ENCODE measurements around the gene NDRG2. TPM values are rescaled to one million over a fixed set of nuclear protein-coding genes. Genes with fewer than 3 reads are reported as not detected.
A peak's percentile ranks its signal among the peaks of the same experiment; 100 is the strongest.

The NDRG2 gene
- total RNA-seq, 1 donor = not detected

DNA sequence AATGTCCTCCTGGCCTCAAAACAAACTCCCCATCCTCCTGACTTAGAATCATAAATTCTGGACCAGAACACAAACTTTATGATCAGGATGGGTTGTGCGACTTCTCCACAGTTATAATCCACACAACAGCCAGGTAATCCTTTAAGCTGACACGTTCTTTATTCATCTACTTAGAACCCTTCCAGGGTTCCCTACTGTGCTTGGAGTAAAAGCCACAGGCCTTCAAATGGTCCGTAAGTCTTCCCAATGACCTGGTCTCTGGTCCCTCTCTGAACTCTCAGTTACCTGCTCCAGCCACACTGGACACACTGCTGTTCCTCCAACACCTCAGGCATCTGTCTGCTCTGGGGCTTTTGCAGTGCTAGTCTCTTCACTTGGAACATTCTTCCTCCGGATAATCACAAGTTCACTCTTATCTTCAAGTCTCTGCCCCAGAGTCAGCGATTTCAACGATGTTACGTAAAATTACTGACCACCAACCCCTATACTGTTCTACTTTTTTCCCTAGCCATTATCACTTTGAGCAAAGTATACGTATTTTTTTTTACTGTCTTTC is 15.6 kb upstream of the NDRG2 start:
- DNase-seq (ENCODE audit: low read depth) = no peak
- no peak overlapping the region for H3K4me3 ChIP-seq (ENCODE audit: low read depth, low read length)
- TF ChIP-seq CTCF (IDR thresholded peaks at IDR 0.05; ENCODE audit: insufficient read depth, low read depth, low read length) = no peak

DNA sequence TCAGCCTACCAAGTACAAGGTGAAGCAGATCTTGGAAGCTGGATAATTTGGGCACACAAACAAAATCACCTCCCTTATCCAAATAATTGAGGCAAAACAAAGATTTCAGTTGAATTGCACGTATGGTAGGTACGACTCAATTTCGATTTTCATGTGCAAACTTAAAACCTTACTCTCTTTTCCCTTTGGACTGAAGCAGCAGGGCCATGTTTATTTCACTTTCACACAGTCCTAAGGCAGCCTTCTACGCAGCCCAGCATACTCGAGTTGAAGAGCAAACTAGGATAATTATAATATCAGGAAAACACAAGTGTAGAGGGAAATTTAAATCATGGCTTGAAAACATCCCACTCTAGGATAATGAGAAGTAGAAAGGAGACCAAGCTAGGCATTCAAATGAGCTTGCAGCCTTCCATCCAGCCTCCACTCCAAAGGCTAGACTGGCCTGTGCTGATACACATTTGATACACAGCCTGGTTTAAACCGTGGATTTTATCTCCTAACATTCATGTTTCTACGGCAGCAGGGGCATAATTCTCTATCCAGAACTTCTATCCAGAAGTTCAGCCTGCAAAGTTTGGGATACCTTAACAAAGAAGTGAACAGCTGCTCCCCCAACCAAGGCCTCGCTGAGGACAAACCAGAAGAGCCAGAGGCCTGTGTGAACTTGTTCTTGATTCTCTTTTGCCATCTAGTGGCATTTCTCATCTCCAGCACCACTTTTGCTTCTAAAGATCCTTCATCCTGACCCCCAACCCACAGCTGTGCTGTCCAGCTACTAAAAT is 14.9 kb upstream of the NDRG2 start:
- DNase-seq (ENCODE audit: low read depth) = peak; percentile 72
- H3K4me3 ChIP-seq (ENCODE audit: low read depth, low read length) = no peak overlapping the region
- peak; percentile 73 for TF ChIP-seq CTCF (IDR thresholded peaks at IDR 0.05; ENCODE audit: insufficient read depth, low read depth, low read length)

DNA sequence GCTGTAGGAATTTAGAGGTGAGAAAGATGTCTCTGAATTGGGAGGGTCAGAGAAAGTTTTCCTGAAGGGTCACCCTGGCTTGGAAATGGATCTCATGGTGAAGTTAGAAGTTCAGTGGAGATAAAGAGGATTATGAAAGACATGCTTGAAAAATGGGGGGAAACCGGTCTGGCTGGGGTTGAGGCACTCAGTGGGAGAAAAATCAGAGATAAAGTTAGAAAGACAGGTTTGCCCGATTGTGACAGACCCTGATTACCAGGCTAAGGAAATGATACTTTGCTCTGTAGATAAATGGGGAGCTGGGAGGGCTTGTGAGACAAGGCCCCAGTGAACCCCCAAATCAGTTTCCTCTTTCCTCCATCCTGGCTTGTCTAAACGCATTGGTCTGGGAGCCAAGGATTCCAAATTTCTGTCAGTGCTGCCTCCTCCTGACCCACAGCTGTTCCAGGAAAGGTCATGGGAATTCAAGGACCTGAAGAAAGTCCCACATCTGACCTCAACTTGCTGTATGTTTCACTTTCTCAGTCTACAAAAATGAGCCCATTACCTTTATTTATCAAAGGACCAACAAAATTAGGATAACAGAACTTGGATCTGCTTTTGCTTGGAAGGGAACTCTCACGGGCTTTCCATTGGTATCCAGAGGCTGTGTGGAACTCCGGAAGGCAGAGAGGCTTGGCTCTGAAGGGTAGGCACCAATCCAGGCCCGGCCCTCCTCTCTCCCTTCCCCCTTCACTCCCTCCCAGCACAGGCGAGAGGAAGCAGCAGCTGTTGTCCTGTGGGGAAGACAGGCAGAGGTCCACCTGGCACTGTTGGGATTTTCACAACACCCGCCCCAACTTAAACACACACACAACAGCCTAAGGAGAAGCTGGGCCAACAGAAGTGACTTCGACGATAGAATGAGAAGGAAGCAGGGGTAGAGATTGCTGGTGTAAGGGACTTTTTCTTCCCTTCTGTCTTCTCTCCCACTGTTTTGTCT is 13.9 kb upstream of the NDRG2 start:
- TF ChIP-seq CTCF (IDR thresholded peaks at IDR 0.05; ENCODE audit: insufficient read depth, low read depth, low read length) = no peak
- peak; percentile 67 for DNase-seq (ENCODE audit: low read depth)
- H3K4me3 ChIP-seq (ENCODE audit: low read depth, low read length) = no peak overlapping the region

DNA sequence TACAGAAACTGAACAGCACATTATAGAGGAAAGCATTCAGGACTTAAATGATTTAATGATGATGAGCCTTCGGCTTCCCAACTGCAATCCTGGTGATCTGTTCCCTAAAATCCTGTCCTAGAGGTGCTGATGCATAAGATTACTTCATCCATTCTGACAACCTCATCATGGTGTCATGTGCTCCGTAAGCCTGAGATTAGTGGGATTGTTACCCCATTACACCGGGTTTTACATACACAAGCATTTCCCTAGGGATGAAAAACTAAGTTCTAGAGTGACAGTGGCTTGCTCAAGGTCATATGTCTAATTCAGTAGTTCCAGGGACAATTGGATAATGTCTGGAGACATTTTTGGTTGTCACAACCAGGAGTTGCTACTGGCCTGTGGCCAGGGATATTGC is 12.3 kb upstream of the NDRG2 start:
- no peak overlapping the region for H3K4me3 ChIP-seq (ENCODE audit: low read depth, low read length)
- TF ChIP-seq CTCF (IDR thresholded peaks at IDR 0.05; ENCODE audit: insufficient read depth, low read depth, low read length) = no peak
- DNase-seq (ENCODE audit: low read depth) = no peak

DNA sequence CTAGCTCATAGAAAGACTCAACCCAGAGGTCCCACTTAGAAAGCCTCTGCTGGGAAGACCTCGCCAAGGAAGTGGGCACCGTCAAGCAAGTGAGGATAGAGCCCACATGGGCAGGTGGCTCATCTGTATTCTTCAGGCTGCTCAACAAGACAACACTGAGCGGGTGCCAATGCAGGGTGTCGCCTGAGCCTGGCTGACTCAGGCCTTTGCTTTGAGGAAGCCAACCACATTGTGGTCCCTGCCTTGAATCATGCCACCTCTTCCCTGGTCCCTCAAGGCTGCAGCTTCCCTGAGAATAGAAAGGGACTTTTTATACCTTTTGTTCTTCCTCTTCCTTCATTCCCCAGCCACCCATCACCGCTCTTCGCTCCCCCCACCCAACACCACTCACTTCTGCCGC is 11.9 kb upstream of the NDRG2 start:
- no peak for DNase-seq (ENCODE audit: low read depth)
- no peak overlapping the region for H3K4me3 ChIP-seq (ENCODE audit: low read depth, low read length)
- no peak for TF ChIP-seq CTCF (IDR thresholded peaks at IDR 0.05; ENCODE audit: insufficient read depth, low read depth, low read length)

GRCh38 chr14:21034707-21035106 is 9.8 kb upstream of the NDRG2 start, which contains the start of gene RNASE13:
TSS of gene RNASE13 (minus strand) at chr14:21034807. CDS start at chr14:21034288, 519 bp downstream.
- DNase-seq (ENCODE audit: low read depth) = no peak
- no peak within 1 kb of the TSS for H3K4me3 ChIP-seq (ENCODE audit: low read depth, low read length)
- no peak for TF ChIP-seq CTCF (IDR thresholded peaks at IDR 0.05; ENCODE audit: insufficient read depth, low read depth, low read length)

Data from fibroblast of villous mesenchyme (primary cell).